GM13976 (cell line): ENCODE data around the gene STK4.

Experiments used
- DNase-seq: peaks from one replicate; pipeline ENCODE4 v3.0.0; 2012; ENCODE audit warnings: low spot score
- in situ Hi-C: fragments of 300-500 bp; cut with MboI; formaldehyde crosslinking; loops from one replicate; pipeline ENCODE4 v1.12.0; 2022; ENCODE audit warnings: low sequenced_read_pairs, mixed read lengths, inconsistent platforms; ENCODE audit not compliant: unreplicated experiment
- TF ChIP-seq, protein P1 (sequence below): IDR thresholded peaks from 2 replicates; pipeline ENCODE4 v1.5.1; 2012; ENCODE audit warnings: borderline replicate concordance, mild to moderate bottlenecking; ENCODE audit not compliant: insufficient read depth; ENCODE audit errors: extremely low read depth, missing control alignments, control extremely low read depth

The STK4 gene

DNA sequence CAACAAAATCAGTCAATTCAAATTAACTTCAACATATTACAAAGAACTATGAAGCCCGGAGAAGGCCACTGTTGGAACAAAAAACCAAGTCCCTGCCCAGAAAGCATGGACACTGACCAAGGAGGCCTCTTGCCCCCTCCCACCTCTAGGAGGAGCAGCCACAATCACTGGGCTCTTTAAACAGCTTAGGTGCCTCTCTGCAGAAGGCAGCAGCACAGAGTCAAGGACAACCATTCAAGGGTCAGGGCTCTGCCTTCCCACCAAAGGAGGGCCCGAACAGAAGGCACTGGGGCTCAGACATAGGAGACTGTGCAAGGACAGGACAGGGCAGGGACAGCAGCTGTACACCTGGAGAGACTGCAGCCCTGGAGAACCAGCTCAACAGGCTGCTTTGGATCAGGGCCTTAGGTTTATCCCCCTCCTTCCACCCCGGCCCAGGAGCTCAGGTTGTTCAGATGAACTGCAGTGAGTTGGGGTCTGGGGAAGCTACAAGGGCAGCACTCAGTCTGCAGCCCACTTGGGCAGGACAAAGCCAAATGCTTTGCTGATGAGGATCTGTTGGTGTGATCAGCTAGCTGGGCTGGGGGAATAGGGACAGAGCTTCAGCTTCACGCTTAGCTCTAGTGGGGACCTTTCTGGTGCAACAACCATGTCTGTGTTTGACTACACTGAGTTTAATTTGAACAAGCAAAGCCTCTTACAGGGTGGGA, 23.9 kb upstream of the STK4 start:
- no peak for DNase-seq
- TF ChIP-seq, protein P1, sequence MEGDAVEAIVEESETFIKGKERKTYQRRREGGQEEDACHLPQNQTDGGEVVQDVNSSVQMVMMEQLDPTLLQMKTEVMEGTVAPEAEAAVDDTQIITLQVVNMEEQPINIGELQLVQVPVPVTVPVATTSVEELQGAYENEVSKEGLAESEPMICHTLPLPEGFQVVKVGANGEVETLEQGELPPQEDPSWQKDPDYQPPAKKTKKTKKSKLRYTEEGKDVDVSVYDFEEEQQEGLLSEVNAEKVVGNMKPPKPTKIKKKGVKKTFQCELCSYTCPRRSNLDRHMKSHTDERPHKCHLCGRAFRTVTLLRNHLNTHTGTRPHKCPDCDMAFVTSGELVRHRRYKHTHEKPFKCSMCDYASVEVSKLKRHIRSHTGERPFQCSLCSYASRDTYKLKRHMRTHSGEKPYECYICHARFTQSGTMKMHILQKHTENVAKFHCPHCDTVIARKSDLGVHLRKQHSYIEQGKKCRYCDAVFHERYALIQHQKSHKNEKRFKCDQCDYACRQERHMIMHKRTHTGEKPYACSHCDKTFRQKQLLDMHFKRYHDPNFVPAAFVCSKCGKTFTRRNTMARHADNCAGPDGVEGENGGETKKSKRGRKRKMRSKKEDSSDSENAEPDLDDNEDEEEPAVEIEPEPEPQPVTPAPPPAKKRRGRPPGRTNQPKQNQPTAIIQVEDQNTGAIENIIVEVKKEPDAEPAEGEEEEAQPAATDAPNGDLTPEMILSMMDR, result no peak
- in situ Hi-C loops, result no loop called here

DNA sequence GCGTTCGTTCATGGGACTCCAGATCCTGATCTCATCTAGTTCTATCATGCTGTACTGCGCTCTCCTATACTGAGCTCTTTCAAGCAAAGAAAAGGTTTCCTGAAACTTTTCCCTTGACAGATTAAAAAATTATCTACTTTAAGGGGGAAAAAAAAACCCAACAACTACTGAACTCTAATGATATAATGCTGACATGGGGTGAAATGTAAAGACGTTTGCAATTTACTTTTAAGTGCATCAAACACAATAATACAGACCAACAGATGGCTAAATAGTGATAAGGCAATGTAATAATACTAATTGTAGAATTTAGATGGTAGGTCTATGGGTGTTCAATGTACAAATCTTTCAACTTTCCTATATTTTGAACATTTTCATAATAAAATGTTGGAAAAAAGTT, 22.5 kb upstream of the STK4 start:
- TF ChIP-seq, protein P1, result no peak
- in situ Hi-C loops, result no loop called here
- no peak for DNase-seq

DNA sequence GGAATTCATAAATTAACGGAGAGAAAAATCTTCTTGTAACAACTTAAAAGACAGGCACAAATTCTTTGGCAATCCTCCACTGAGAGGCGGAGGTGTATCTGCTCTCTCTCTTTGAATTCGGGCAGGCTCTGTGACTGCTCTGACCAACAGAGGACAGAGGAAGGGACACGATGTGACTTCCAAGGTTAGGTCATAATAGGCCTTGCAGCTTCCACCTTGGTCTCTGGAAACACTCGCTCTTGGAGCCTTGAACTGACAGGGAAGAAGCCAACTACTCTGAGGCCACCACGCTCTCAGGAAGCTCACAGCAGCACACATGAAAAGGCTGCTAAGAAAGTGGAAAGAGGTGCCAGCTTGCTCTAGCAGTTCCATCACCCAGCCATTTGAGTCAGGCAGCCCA, 21.1 kb upstream of the STK4 start:
- TF ChIP-seq, protein P1, result no peak
- in situ Hi-C loops, result no loop called here
- DNase-seq, result no peak

DNA sequence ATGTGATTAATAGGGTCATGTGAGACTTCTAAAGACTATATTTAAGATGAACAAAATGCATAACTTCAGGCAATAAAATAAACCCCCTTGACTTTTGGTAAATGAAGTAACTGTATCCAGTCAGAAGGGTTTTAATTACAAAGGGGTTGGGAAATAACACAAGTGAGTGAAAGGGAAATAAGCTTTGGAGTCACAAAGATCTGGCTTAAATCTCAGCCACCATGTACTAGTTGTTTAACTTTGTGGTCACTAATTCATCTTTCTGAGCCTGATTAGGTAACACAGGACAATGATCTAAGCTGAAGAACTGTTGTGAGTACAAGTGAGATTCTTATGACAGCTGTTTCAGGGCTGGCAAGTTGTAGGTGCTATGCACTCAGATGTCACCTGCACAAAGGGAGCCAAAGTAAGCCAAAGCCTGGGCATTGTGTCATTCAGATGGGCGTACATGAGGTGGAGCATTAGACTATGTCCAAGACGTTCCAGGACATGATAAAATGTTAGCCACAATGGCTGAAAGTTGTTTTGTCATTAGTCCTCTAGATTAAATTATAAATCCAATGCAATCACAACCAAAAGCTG, 19.9 kb upstream of the STK4 start:
- in situ Hi-C loops, result no loop called here
- no peak for DNase-seq
- TF ChIP-seq, protein P1, result no peak

DNA sequence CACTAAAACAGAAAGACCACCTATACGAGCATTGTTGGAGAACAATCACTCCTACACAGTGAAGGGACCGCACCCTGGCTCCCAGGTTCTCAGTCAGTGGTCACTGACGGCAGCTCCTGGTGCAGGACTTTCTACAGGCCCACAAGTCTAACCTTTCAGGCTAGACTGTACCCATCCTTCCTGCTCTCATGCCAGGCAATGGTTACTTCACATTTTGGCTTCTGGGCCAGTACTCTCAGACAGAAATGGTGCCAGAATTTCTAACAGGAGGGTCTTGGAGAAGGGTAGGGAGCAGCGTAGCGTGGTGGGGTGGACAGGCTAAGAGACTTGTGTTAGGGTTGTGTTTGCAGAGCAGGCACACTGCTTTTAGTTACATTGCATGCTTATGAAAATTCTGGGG, 18.2 kb upstream of the STK4 start:
- TF ChIP-seq, protein P1, result no peak
- DNase-seq, result no peak
- in situ Hi-C loops, result no loop called here

DNA sequence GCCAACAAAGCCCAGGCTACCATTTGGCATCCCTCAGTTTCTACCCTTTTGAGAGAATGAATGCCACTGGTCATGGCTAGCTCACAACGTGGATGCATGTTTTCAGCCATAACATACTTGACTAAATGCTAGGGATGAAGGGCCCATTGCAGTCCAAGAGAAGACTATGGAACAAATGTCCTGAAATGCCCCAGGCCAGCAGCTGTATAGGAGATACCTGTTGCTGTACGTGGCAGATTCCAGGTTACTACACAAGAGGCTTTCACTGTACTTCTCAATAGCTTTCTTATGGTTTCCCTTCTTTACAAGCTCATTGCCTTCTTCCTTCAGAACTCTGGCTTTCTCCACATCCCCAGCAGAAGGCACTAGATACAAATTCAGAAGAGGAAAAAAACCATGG, 17.8 kb upstream of the STK4 start:
- DNase-seq, result no peak
- in situ Hi-C loops, result no loop called here
- TF ChIP-seq, protein P1, result no peak
